ENCODE results near the gene ULK4. TPM values are rescaled to one million over a fixed set of nuclear protein-coding genes. Genes with fewer than 3 reads are reported as not detected.

Gene ULK4
- total and polyA plus RNA-seq, 2 of the 8 experiments (the other 6 are each of a cell fraction or from before 2014, with no cell fraction given), result 3.0 to 10.8 TPM

DNA sequence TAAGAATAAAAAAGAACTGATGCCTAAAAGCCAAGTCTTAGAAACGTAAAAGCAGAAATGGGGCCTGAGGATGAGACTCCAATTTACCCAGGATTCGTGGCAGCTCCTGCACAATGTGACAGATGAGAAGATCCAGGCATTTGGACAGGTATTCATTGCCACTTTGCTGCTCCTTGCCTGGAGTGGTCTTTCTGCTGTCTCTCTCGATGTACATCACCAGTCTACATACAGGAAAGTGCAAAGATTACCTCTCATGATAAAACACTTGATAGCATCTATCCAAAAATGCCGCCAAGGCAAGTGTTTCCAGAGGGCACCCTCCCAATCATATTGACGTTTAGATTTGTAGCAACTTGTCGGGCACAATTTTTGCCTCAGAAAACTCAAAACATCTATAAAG is 244.3 kb downstream of the ULK4 start:
- CTCF ChIA-PET (ENCODE audit: partially characterized antibody), result no interaction called here
- WGBS, 2 experiments (ENCODE audit: extremely low coverage in 1 of 2, insufficient coverage in 1 of 2, insufficient read length in 1 of 2, insufficient replicate concordance in 2 of 2, low coverage in 1 of 2, low lambda C conversion rate in 2 of 2, missing lambda C conversion rate in 1 of 2), result 84% methylated on average over 6 of the region's 6 CpGs; no CpG with 5 or more reads in 1 of the 2 experiments
- TF ChIP-seq BCL11A (IDR thresholded peaks at IDR 0.05; ENCODE audit: low read depth in 2 of 2, low read length in 2 of 2) (no peak), EZH2 (IDR thresholded peaks at IDR 0.05; ENCODE audit: low read depth, low read length, severe bottlenecking) (no peak), SIX5 (IDR thresholded peaks at IDR 0.05; ENCODE audit: low read depth, low read length) (no peak), PHF8 (conservative IDR thresholded peaks at IDR 0.05; ENCODE audit: low read depth, low read length) (no peak), HDAC6 (IDR thresholded peaks at IDR 0.05; ENCODE audit: low read depth, low read length) (no peak), GTF2F1 (IDR thresholded peaks at IDR 0.05; ENCODE audit: borderline replicate concordance, low read depth, low read length) (no peak), SP2 (IDR thresholded peaks at IDR 0.05; ENCODE audit: low read length) (no peak), SUZ12 (IDR thresholded peaks at IDR 0.05; ENCODE audit: low read length) (no peak), TCF12 (IDR thresholded peaks at IDR 0.05; ENCODE audit: low read depth, low read length) (no peak)
- TF ChIP-seq, protein P1, sequence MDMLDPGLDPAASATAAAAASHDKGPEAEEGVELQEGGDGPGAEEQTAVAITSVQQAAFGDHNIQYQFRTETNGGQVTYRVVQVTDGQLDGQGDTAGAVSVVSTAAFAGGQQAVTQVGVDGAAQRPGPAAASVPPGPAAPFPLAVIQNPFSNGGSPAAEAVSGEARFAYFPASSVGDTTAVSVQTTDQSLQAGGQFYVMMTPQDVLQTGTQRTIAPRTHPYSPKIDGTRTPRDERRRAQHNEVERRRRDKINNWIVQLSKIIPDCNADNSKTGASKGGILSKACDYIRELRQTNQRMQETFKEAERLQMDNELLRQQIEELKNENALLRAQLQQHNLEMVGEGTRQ (IDR thresholded peaks at IDR 0.05; ENCODE audit: low read length), result no peak
- TF ChIP-seq, protein P2, sequence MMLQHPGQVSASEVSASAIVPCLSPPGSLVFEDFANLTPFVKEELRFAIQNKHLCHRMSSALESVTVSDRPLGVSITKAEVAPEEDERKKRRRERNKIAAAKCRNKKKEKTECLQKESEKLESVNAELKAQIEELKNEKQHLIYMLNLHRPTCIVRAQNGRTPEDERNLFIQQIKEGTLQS (IDR thresholded peaks at IDR 0.05; ENCODE audit: insufficient read depth, low read depth, low read length), result no peak

More for the DNA sequence above, 244.3 kb downstream of the ULK4 start:
- H4K91ac ChIP-seq (replicated peaks; ENCODE audit: insufficient read length, low read length), result no peak overlapping the region
- no peak overlapping the region for H3K9ac ChIP-seq (replicated peaks in 1 of 4; ENCODE audit: extremely low read depth in 1 of 4, low read depth in 3 of 4, low read length in 3 of 4)
- no peaks in the 10 kb centered on the region for H3K79me2 ChIP-seq (ENCODE audit: control insufficient read depth in 1 of 2, insufficient read depth in 2 of 2, low read length in 2 of 2)
- no peak overlapping the region for H2BK20ac ChIP-seq (ENCODE audit: low read length)
- H3K18ac ChIP-seq (ENCODE audit: extremely low read depth, low read length), result no peak overlapping the region
- no peak overlapping the region for H4K5ac ChIP-seq (ENCODE audit: insufficient read length, low read depth, low read length)
- no peak overlapping the region for H3K4ac ChIP-seq (replicated peaks; ENCODE audit: insufficient read length, low read depth, low read length)
- H3K23me2 ChIP-seq (ENCODE audit: low read depth, low read length), result no peaks in the 10 kb centered on the region
- no peak overlapping the region for H3K27ac ChIP-seq (ENCODE audit: low read depth, low read length)
- FAIRE-seq (no peak), DNase-seq (ENCODE audit: low read depth in 1 of 2, low spot score in 2 of 2) (no peak)
- H3K27me3 ChIP-seq (replicated peaks in 1 of 4; ENCODE audit: control insufficient read depth in 3 of 4, extremely low read depth in 1 of 4, insufficient read depth in 3 of 4, low read length in 3 of 4), result no peaks in the 10 kb centered on the region
- H3K4me1 ChIP-seq (replicated peaks in 1 of 4; ENCODE audit: control insufficient read depth in 3 of 4, insufficient read depth in 4 of 4, low read length in 3 of 4), result no peaks in the 10 kb centered on the region
- no peaks in the 10 kb centered on the region for H3K9me3 ChIP-seq (ENCODE audit: insufficient read depth in 2 of 2, low read depth in 1 of 2, low read length in 1 of 2)
- H2BK12ac ChIP-seq (ENCODE audit: low read depth, low read length), result no peak overlapping the region
- H4K8ac ChIP-seq (ENCODE audit: extremely low read depth, insufficient read depth, low read length), result no peak overlapping the region
- H3K4me2 ChIP-seq (ENCODE audit: insufficient read depth in 1 of 2, low read depth in 2 of 2, low read length in 2 of 2), result no peak overlapping the region
- no peak overlapping the region for H2BK120ac ChIP-seq (replicated peaks; ENCODE audit: low read depth, low read length)
- POLR2A ChIA-PET (ENCODE audit: partially characterized antibody), result no interaction called here
- no peak overlapping the region for H2AFZ ChIP-seq (ENCODE audit: low read length)
- H3K79me1 ChIP-seq (ENCODE audit: low read depth, low read length), result no peaks in the 10 kb centered on the region
- H2BK15ac ChIP-seq (ENCODE audit: low read length), result no peak overlapping the region
- H2AK5ac ChIP-seq (ENCODE audit: low read depth, low read length), result no peak overlapping the region
- H3K14ac ChIP-seq (ENCODE audit: insufficient read length), result no peak overlapping the region
- no peak overlapping the region for H2BK5ac ChIP-seq (ENCODE audit: low read depth, low read length)
- H4K20me1 ChIP-seq (replicated peaks in 1 of 2; ENCODE audit: control insufficient read depth in 1 of 2, insufficient read depth in 2 of 2, low read length in 2 of 2), result no peaks in the 10 kb centered on the region
- no peak overlapping the region for H3K4me3 ChIP-seq (ENCODE audit: extremely low read depth in 1 of 4, insufficient read depth in 2 of 4, low read depth in 3 of 4, low read length in 4 of 4)
- H3K56ac ChIP-seq (replicated peaks; ENCODE audit: insufficient read length, low read depth, low read length), result no peak overlapping the region
- no peak overlapping the region for H3K23ac ChIP-seq (ENCODE audit: insufficient read length)
- H3K36me3 ChIP-seq (ENCODE audit: control insufficient read depth in 2 of 4, insufficient read depth in 4 of 4, low read length in 3 of 4), result no peaks in the 10 kb centered on the region

Measured in H1 (cell line).